ENCODE measurements around the gene ALAS1.

ALAS1 gene

DNA sequence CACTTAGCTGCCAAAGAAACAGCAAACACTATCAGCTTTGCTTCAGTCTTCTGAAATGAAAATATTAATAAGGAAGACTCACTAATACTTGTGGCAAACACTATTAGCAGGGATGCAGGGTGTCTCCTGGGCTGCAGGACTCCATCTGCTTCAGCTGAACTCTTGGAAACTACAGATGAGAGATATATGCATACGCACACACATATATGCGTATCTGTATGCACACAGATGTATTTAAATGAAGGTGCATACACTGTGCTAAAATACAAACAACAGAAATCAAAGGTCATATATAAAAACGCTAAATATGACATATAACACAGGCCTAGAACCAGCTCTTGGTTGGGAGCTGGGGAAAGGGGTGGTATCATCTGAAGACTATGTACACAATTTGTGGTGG lies 58.2 kb downstream of the ALAS1 start:
- Histone ChIP-seq H3K27ac (ENCODE audit: low read length) (no peak overlapping the region), H3K9ac (ENCODE audit: low read length) (no peak overlapping the region), H4K20me1 (ENCODE audit: insufficient read depth, low read length) (peaks cover 21% of the 10 kb centered on the region), H3K4me2 (ENCODE audit: low read length) (no peak overlapping the region), H3K36me3 (replicated peaks; ENCODE audit: low read depth, low read length) (peaks cover 72% of the 10 kb centered on the region), H3K4me1 (ENCODE audit: low read length) (peaks cover 21% of the 10 kb centered on the region), H2AFZ (ENCODE audit: low read depth, low read length) (no peak overlapping the region), H3K9me3 (ENCODE audit: insufficient read depth, low read length) (no peaks in the 10 kb centered on the region), H3K79me2 (ENCODE audit: low read length) (peaks cover 49% of the 10 kb centered on the region; the same call in 1 of the 2 replicates), H3K27me3 (ENCODE audit: low read depth, low read length) (no peaks in the 10 kb centered on the region), H3K4me3 (ENCODE audit: low read length) (no peak overlapping the region)
- no peak for TF ChIP-seq EZH2phosphoT487 (IDR thresholded peaks at IDR 0.05; ENCODE audit: low read depth)
- TF ChIP-seq, protein P1, sequence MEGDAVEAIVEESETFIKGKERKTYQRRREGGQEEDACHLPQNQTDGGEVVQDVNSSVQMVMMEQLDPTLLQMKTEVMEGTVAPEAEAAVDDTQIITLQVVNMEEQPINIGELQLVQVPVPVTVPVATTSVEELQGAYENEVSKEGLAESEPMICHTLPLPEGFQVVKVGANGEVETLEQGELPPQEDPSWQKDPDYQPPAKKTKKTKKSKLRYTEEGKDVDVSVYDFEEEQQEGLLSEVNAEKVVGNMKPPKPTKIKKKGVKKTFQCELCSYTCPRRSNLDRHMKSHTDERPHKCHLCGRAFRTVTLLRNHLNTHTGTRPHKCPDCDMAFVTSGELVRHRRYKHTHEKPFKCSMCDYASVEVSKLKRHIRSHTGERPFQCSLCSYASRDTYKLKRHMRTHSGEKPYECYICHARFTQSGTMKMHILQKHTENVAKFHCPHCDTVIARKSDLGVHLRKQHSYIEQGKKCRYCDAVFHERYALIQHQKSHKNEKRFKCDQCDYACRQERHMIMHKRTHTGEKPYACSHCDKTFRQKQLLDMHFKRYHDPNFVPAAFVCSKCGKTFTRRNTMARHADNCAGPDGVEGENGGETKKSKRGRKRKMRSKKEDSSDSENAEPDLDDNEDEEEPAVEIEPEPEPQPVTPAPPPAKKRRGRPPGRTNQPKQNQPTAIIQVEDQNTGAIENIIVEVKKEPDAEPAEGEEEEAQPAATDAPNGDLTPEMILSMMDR (IDR thresholded peaks at IDR 0.05; ENCODE audit: low read depth, low read length) = no peak

GRCh38 chr3:52256622-52257021 lies 58.7 kb downstream of the ALAS1 start:
- Histone ChIP-seq H3K4me3 (ENCODE audit: low read length) (no peak overlapping the region), H2AFZ (ENCODE audit: low read depth, low read length) (no peak overlapping the region), H3K4me1 (ENCODE audit: low read length) (peaks cover 21% of the 10 kb centered on the region), H3K9ac (ENCODE audit: low read length) (no peak overlapping the region), H4K20me1 (ENCODE audit: insufficient read depth, low read length) (peaks cover 22% of the 10 kb centered on the region), H3K27me3 (ENCODE audit: low read depth, low read length) (no peaks in the 10 kb centered on the region), H3K36me3 (replicated peaks; ENCODE audit: low read depth, low read length) (peaks cover 73% of the 10 kb centered on the region), H3K27ac (ENCODE audit: low read length) (no peak overlapping the region), H3K9me3 (ENCODE audit: insufficient read depth, low read length) (no peaks in the 10 kb centered on the region), H3K4me2 (ENCODE audit: low read length) (no peak overlapping the region), H3K79me2 (ENCODE audit: low read length) (peaks cover 52% of the 10 kb centered on the region)
- no peak for TF ChIP-seq EZH2phosphoT487 (IDR thresholded peaks at IDR 0.05; ENCODE audit: low read depth)
- TF ChIP-seq, protein P1 (IDR thresholded peaks at IDR 0.05; ENCODE audit: low read depth, low read length) = no peak

- Histone ChIP-seq H3K4me2 (ENCODE audit: low read length) (no peak overlapping the region), H3K4me3 (ENCODE audit: low read length) (no peak overlapping the region), H4K20me1 (ENCODE audit: insufficient read depth, low read length) (peaks cover 31% of the 10 kb centered on the region), H3K27me3 (ENCODE audit: low read depth, low read length) (no peaks in the 10 kb centered on the region), H2AFZ (ENCODE audit: low read depth, low read length) (no peak overlapping the region), H3K9me3 (ENCODE audit: insufficient read depth, low read length) (no peaks in the 10 kb centered on the region), H3K36me3 (replicated peaks; ENCODE audit: low read depth, low read length) (peaks cover 79% of the 10 kb centered on the region), H3K27ac (ENCODE audit: low read length) (no peak overlapping the region), H3K9ac (ENCODE audit: low read length) (no peak overlapping the region), H3K79me2 (ENCODE audit: low read length) (peaks cover 59% of the 10 kb centered on the region), H3K4me1 (ENCODE audit: low read length) (peaks cover 24% of the 10 kb centered on the region)
- TF ChIP-seq, protein P1 (IDR thresholded peaks at IDR 0.05; ENCODE audit: low read depth, low read length) = no peak
- TF ChIP-seq EZH2phosphoT487 (IDR thresholded peaks at IDR 0.05; ENCODE audit: low read depth) = no peak
Measured at GRCh38 chr3:52257911-52258310, 60.0 kb downstream of the ALAS1 start.

DNA sequence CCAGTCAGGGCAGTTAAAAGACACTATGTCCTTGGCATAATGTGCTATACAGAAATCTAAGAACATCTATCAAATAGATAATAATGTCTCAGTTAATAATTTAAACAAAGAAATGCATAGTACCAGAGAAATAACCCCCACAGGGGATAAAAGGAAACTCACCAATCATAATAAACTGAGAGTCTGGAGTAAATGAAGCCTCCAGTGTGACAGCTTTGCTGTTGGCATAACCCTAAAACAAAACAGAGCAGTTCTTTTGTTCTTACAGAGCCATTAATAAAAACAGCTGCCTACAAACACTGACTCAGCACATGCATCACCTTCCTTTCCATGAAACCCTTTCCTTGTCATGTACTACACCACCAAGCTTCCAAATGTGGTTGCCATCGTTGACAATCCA lies 61.1 kb downstream of the ALAS1 start:
- Histone ChIP-seq H3K79me2 (ENCODE audit: low read length) (peaks cover 65% of the 10 kb centered on the region), H3K4me3 (ENCODE audit: low read length) (no peak overlapping the region), H3K36me3 (replicated peaks; ENCODE audit: low read depth, low read length) (peaks cover 82% of the 10 kb centered on the region), H3K9ac (ENCODE audit: low read length) (no peak overlapping the region), H3K27ac (ENCODE audit: low read length) (no peak overlapping the region), H3K4me1 (ENCODE audit: low read length) (peaks cover 19% of the 10 kb centered on the region), H3K27me3 (ENCODE audit: low read depth, low read length) (no peaks in the 10 kb centered on the region), H4K20me1 (ENCODE audit: insufficient read depth, low read length) (peaks cover 31% of the 10 kb centered on the region), H3K9me3 (ENCODE audit: insufficient read depth, low read length) (no peaks in the 10 kb centered on the region), H3K4me2 (ENCODE audit: low read length) (no peak overlapping the region), H2AFZ (ENCODE audit: low read depth, low read length) (no peak overlapping the region)
- TF ChIP-seq, protein P1 (IDR thresholded peaks at IDR 0.05; ENCODE audit: low read depth, low read length) = no peak
- no peak for TF ChIP-seq EZH2phosphoT487 (IDR thresholded peaks at IDR 0.05; ENCODE audit: low read depth)
